Panc1 (cell line): Measurements from ENCODE around the gene OPN1LW.
"Not testable (repeated sequence)": the region's sequence is repeated elsewhere in the genome, so short reads cannot be mapped to it uniquely, and the experiment has no call there.

ENCODE experiments used
- CTCF ChIP-seq: fragments of 450-650 bp; IDR thresholded peaks from 2 replicates; pipeline ENCODE4 v1.5.1; 2017; ENCODE audit warnings: mild to moderate bottlenecking
- POLR2AphosphoS5 ChIP-seq: IDR thresholded peaks from 2 replicates; pipeline ENCODE4 v1.6.1; 2012; ENCODE audit warnings: mild to moderate bottlenecking, low read depth, low read length, moderate library complexity
- REST ChIP-seq, 2 experiments: IDR thresholded peaks; 2 replicates each; pipeline ENCODE4 v1.6.1; 2011 to 2012; ENCODE audit warnings: low read depth in 2 of 2, control low read depth in 1 of 2, low read length in 1 of 2, mild to moderate bottlenecking in 1 of 2, moderate library complexity in 1 of 2; ENCODE audit not compliant: insufficient read depth in 1 of 2
- SIN3A ChIP-seq: IDR thresholded peaks from 2 replicates; pipeline ENCODE4 v1.6.1; 2012; ENCODE audit warnings: low read depth, mild to moderate bottlenecking, low read length, moderate library complexity, borderline replicate concordance; ENCODE audit not compliant: insufficient read depth
- TCF7L2 ChIP-seq: IDR thresholded peaks from 2 replicates; pipeline ENCODE4 v1.6.1; 2011; ENCODE audit warnings: mild to moderate bottlenecking, low read depth, low read length, inconsistent platforms

GRCh38 chrX:154182296-154182695, 38.3 kb downstream of the OPN1LW start, which contains the start of gene OPN1MW:
- not testable (repeated sequence) for TF ChIP-seq CTCF; SIN3A; REST (IDR thresholded peaks at IDR 0.05; ENCODE audit: insufficient read depth in 1 of 2, low read depth in 2 of 2, low read length in 1 of 2); POLR2AphosphoS5; TCF7L2
